HL-60/S4 (cell line): ENCODE measurements around the gene PARD3B.

ENCODE experiments used
- in situ Hi-C: fragments of 300-500 bp; cut with MboI; formaldehyde crosslinking; loops from 2 replicates; pipeline ENCODE4 v1.14.3; 2022; ENCODE audit warnings: low sequenced_read_pairs

PARD3B gene

GRCh38 chr2:205040323-205040722 is 495.0 kb downstream of the PARD3B start:
- in situ Hi-C loops, result no loop called here

GRCh38 chr2:205041472-205042130 is 496.3 kb downstream of the PARD3B start:
- in situ Hi-C loops, result no loop called here

- in situ Hi-C loops, result no loop called here
These were observed 498.0 kb downstream of the PARD3B start for GRCh38 chr2:205043285-205043684.

GRCh38 chr2:205045706-205046105 is 500.4 kb downstream of the PARD3B start:
- in situ Hi-C loops, result no loop called here

GRCh38 chr2:205047273-205047839 is 502.1 kb downstream of the PARD3B start:
- in situ Hi-C loops, result no loop called here

GRCh38 chr2:205051417-205051816 is 506.1 kb downstream of the PARD3B start:
- in situ Hi-C loops, result no loop called here

GRCh38 chr2:205052781-205053180 is 507.5 kb downstream of the PARD3B start:
- in situ Hi-C loops, result no loop called here

GRCh38 chr2:205053827-205054410 is 508.6 kb downstream of the PARD3B start:
- in situ Hi-C loops, result no loop called here

GRCh38 chr2:205054789-205055188 is 509.5 kb downstream of the PARD3B start:
- in situ Hi-C loops, result no loop called here

GRCh38 chr2:205055251-205055650 is 510.0 kb downstream of the PARD3B start:
- in situ Hi-C loops, result no loop called here

GRCh38 chr2:205056151-205056561 is 510.9 kb downstream of the PARD3B start:
- in situ Hi-C loops, result no loop called here

GRCh38 chr2:205058409-205058808 is 513.1 kb downstream of the PARD3B start:
- in situ Hi-C loops, result no loop called here

- in situ Hi-C loops, result no loop called here
These were observed 515.0 kb downstream of the PARD3B start for GRCh38 chr2:205060269-205060668.

- in situ Hi-C loops, result no loop called here
These were observed 520.8 kb downstream of the PARD3B start for GRCh38 chr2:205066081-205066480.

GRCh38 chr2:205069928-205070327 is 524.7 kb downstream of the PARD3B start:
- in situ Hi-C loops, result no loop called here

- in situ Hi-C loops, result no loop called here
These were observed 525.6 kb downstream of the PARD3B start for GRCh38 chr2:205070889-205071288.

GRCh38 chr2:205073433-205074020 is 528.3 kb downstream of the PARD3B start:
- in situ Hi-C loops, result no loop called here

GRCh38 chr2:205076405-205076804 is 531.1 kb downstream of the PARD3B start:
- in situ Hi-C loops, result no loop called here

GRCh38 chr2:205077159-205077558 is 531.9 kb downstream of the PARD3B start:
- in situ Hi-C loops, result no loop called here

- in situ Hi-C loops, result no loop called here
These were observed 533.5 kb downstream of the PARD3B start for GRCh38 chr2:205078762-205079161.

- in situ Hi-C loops, result no loop called here
These were observed 533.9 kb downstream of the PARD3B start for GRCh38 chr2:205079173-205079572.

GRCh38 chr2:205086662-205087061 is 541.4 kb downstream of the PARD3B start:
- in situ Hi-C loops, result no loop called here
